ENCODE data around the gene PRKCE. TPM values are rescaled to one million over a fixed set of nuclear protein-coding genes. Genes with fewer than 3 reads are reported as not detected.

The PRKCE gene
- total and polyA plus RNA-seq, 2 donors (not counting 3 experiments of a cell fraction or from before 2014, with no cell fraction given) = 27.9 to 33.9 TPM

DNA sequence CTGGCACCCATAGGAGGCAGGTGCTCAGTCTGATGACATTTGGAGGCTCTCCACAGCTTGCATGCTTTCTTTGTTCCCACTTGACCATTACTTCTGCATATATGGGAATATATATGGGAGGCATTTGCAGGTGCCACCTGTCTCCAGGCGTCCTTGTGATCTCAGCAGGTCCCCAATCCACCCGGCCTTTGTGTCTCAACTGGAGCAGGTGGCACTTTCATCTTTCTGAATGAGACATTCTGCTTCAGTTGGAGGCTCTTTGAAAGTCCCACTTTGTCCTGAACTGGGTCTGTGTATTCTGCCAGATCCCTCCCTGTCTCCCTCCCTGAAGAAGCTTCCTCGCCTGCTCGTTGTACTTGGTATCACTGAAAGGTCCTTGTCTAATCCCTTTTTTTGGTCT lies 327.6 kb downstream of the PRKCE start:
- Histone ChIP-seq H3K4me1 (ENCODE audit: control insufficient read depth, extremely low read depth, insufficient read depth, low read length) (no peaks in the 10 kb centered on the region), H3K9ac (replicated peaks; ENCODE audit: extremely low read depth, insufficient read depth, low read length) (no peak overlapping the region), H3K27ac (ENCODE audit: insufficient read depth, low read depth, low read length) (no peak overlapping the region), H3K4me3 (replicated peaks in 1 of 3; ENCODE audit: insufficient read depth in 1 of 3, low read depth in 1 of 3, low read length in 3 of 3) (no peak overlapping the region), H3K36me3 (ENCODE audit: control insufficient read depth in 2 of 2, extremely low read depth in 1 of 2, insufficient read depth in 2 of 2, low read length in 2 of 2) (no peaks in the 10 kb centered on the region), H3K79me2 (ENCODE audit: control insufficient read depth, insufficient read depth, low read length) (no peaks in the 10 kb centered on the region), H2AFZ (ENCODE audit: low read depth, low read length) (no peak overlapping the region), H3K4me2 (ENCODE audit: insufficient read depth, low read length) (no peak overlapping the region), H4K20me1 (replicated peaks; ENCODE audit: control insufficient read depth, extremely low read depth, insufficient read depth, low read length) (no peaks in the 10 kb centered on the region), H3K9me3 (replicated peaks; ENCODE audit: control insufficient read depth, insufficient read depth, low read length) (no peaks in the 10 kb centered on the region), H3K27me3 (ENCODE audit: control insufficient read depth in 2 of 2, insufficient read depth in 2 of 2, low read length in 2 of 2) (no peaks in the 10 kb centered on the region), H3K9me1 (replicated peaks; ENCODE audit: control insufficient read depth, extremely low read depth, insufficient read depth, low read length) (no peaks in the 10 kb centered on the region)
- POLR2A ChIA-PET = no interaction called here
- CTCF ChIA-PET = no interaction called here
- no TSS peak for BruUV-seq (replicated peaks)
- no peak for FAIRE-seq
- dilution Hi-C loops (cut with MboI; ENCODE audit: extremely low pct_ligation_motif_present, low sequenced_read_pairs) = no loop called here
- DNase-seq (ENCODE audit: low read depth, low spot score) = no peak
- no peak for TF ChIP-seq JUN (IDR thresholded peaks at IDR 0.05; ENCODE audit: borderline replicate concordance, insufficient read depth, insufficient read length, low read depth)
- TF ChIP-seq, protein P1, sequence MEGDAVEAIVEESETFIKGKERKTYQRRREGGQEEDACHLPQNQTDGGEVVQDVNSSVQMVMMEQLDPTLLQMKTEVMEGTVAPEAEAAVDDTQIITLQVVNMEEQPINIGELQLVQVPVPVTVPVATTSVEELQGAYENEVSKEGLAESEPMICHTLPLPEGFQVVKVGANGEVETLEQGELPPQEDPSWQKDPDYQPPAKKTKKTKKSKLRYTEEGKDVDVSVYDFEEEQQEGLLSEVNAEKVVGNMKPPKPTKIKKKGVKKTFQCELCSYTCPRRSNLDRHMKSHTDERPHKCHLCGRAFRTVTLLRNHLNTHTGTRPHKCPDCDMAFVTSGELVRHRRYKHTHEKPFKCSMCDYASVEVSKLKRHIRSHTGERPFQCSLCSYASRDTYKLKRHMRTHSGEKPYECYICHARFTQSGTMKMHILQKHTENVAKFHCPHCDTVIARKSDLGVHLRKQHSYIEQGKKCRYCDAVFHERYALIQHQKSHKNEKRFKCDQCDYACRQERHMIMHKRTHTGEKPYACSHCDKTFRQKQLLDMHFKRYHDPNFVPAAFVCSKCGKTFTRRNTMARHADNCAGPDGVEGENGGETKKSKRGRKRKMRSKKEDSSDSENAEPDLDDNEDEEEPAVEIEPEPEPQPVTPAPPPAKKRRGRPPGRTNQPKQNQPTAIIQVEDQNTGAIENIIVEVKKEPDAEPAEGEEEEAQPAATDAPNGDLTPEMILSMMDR (IDR thresholded peaks at IDR 0.05; ENCODE audit: extremely low read depth in 1 of 2, insufficient read depth in 1 of 2, low read depth in 1 of 2, low read length in 2 of 2) = no peak
- TF ChIP-seq POLR2AphosphoS5 (IDR thresholded peaks at IDR 0.05; ENCODE audit: insufficient read depth, low read depth, low read length) = no peak
- TF ChIP-seq, protein P2, sequence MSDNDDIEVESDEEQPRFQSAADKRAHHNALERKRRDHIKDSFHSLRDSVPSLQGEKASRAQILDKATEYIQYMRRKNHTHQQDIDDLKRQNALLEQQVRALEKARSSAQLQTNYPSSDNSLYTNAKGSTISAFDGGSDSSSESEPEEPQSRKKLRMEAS (IDR thresholded peaks at IDR 0.05; ENCODE audit: insufficient read depth, insufficient read length) = no peak
- no peak for TF ChIP-seq FOS (IDR thresholded peaks at IDR 0.05; ENCODE audit: borderline replicate concordance, insufficient read depth, low read length)
- TF ChIP-seq POLR2A (IDR thresholded peaks at IDR 0.05; ENCODE audit: low read depth, low read length) = no peak
- no peak for TF ChIP-seq EZH2 (IDR thresholded peaks at IDR 0.05; ENCODE audit: borderline replicate concordance, low read depth, low read length, severe bottlenecking)
- no peak for TF ChIP-seq MYC (IDR thresholded peaks at IDR 0.05; ENCODE audit: low read depth, low read length)
- no peak for TF ChIP-seq GATA2 (IDR thresholded peaks at IDR 0.05; ENCODE audit: insufficient read depth, insufficient read length, low read depth, low read length)
- intact Hi-C loops (cut with micrococcal nuclease) = no loop called here
